GM19240 (cell line): Measurements from ENCODE around the gene CLEC4F.
"Not testable (repeated sequence)": the region's sequence is repeated elsewhere in the genome, so short reads cannot be mapped to it uniquely, and the experiment has no call there.

Source experiments
- DNase-seq: peaks from one replicate; pipeline ENCODE4 v3.0.0; 2011; ENCODE audit warnings: low spot score; ENCODE audit not compliant: insufficient read length

The CLEC4F gene

GRCh38 chr2:70826696-70827350 is 6.4 kb upstream of the CLEC4F start:
- no peak for DNase-seq

GRCh38 chr2:70823249-70823648 is 2.9 kb upstream of the CLEC4F start:
- DNase-seq = no peak

- no peak for DNase-seq
Measured at GRCh38 chr2:70822843-70823242, 2.4 kb upstream of the CLEC4F start.

GRCh38 chr2:70817284-70817954 is 3.0 kb downstream of the CLEC4F start:
- no peak for DNase-seq

GRCh38 chr2:70816726-70817125 is 3.7 kb downstream of the CLEC4F start:
- DNase-seq = no peak

GRCh38 chr2:70808983-70809958 is 11.1 kb downstream of the CLEC4F start:
- no peak for DNase-seq

GRCh38 chr2:70807828-70808118 is 12.6 kb downstream of the CLEC4F start:
- DNase-seq = no peak

GRCh38 chr2:70807102-70807827 is 13.1 kb downstream of the CLEC4F start:
- DNase-seq = no peak

- no peak for DNase-seq
Measured at GRCh38 chr2:70806620-70807019, 13.8 kb downstream of the CLEC4F start.

- DNase-seq = no peak
Measured at GRCh38 chr2:70806013-70806412, 14.4 kb downstream of the CLEC4F start.

- no peak for DNase-seq
Measured at GRCh38 chr2:70801607-70802263, 18.7 kb downstream of the CLEC4F start.

- DNase-seq = no peak
Measured at GRCh38 chr2:70799706-70800105, 20.7 kb downstream of the CLEC4F start.

- not testable (repeated sequence) for DNase-seq
Measured at GRCh38 chr2:70797996-70798395, 22.4 kb downstream of the CLEC4F start.

- no peak for DNase-seq
Measured at GRCh38 chr2:70797506-70797905, 22.9 kb downstream of the CLEC4F start.

GRCh38 chr2:70796262-70796661 is 24.1 kb downstream of the CLEC4F start:
- no peak for DNase-seq

GRCh38 chr2:70795164-70795995 is 25.0 kb downstream of the CLEC4F start:
- DNase-seq = no peak

GRCh38 chr2:70793450-70793849 is 26.9 kb downstream of the CLEC4F start:
- DNase-seq = no peak

- DNase-seq = no peak
Measured at GRCh38 chr2:70790136-70790828, 30.1 kb downstream of the CLEC4F start, which contains the start of gene FIGLA. Gene FIGLA (minus strand): TSS chr2:70790643. CDS start chr2:70790638, 5 bp downstream.
